Spinal cord (tissue), 10 donors: ENCODE data around the gene CUEDC1. TPM values are rescaled to one million over a fixed set of nuclear protein-coding genes. Genes with fewer than 3 reads are reported as not detected.
"Not testable (repeated sequence)": the region's sequence is repeated elsewhere in the genome, so short reads cannot be mapped to it uniquely, and the experiment has no call there.

Source experiments
- DNase-seq, 6 donors: peaks; one replicate each; pipeline versions ENCODE4 v3.0.0 to v3.0.0-alpha.2; 2013 to 2015; ENCODE audit warnings: low spot score in 6 of 6, low read depth in 4 of 6
- H3K27ac ChIP-seq: one replicate; pipeline ENCODE4 v1.5.1; 2013; ENCODE audit warnings: low read depth, low read length, control low read depth
- H3K27me3 ChIP-seq: one replicate; pipeline ENCODE4 v1.6.1; 2013; ENCODE audit warnings: low read length; ENCODE audit not compliant: control insufficient read depth, insufficient read depth
- H3K36me3 ChIP-seq: one replicate; pipeline ENCODE4 v1.6.1; 2013; ENCODE audit warnings: low read length; ENCODE audit not compliant: control insufficient read depth, insufficient read depth
- H3K4me1 ChIP-seq: one replicate; pipeline ENCODE4 v1.6.1; 2013; ENCODE audit warnings: low read length; ENCODE audit not compliant: control insufficient read depth, insufficient read depth
- H3K4me3 ChIP-seq: one replicate; pipeline ENCODE4 v1.5.1; 2013; ENCODE audit warnings: low read depth, low read length, control low read depth
- H3K9me3 ChIP-seq: one replicate; pipeline ENCODE4 v1.6.1; 2013; ENCODE audit warnings: low read length; ENCODE audit not compliant: control insufficient read depth, insufficient read depth
- WGBS: methylation state at CpG from one replicate; pipeline ENCODE4 v1.1.5; 2013; ENCODE audit warnings: missing lambda C conversion rate; ENCODE audit not compliant: insufficient coverage; 5-methylcytosine and 5-hydroxymethylcytosine counted together
- polyA plus RNA-seq, 2 donors: library from polyadenylated mRNA; unstranded; fragments of 120-200 nt; gene quantifications; one replicate each; pipeline ENCODE4 v1.2.1, GENCODE V29; 2013; ENCODE audit not compliant: insufficient read length in 2 of 2
- total RNA-seq, 2 donors: library from RNA; depleted of rRNA in 1 of 2; stranded (reverse); fragments of 120-200 nt in 1 of 2; fragments of >200 nt in 1 of 2; gene quantifications; one replicate each; pipeline versions ENCODE4 v1.2.3 to v1.2.4, GENCODE V29; 2013 to 2014
- donor health status: healthy.

The CUEDC1 gene
- total and polyA plus RNA-seq, 4 donors: 14.0 to 111 (median 63.8) TPM

- not testable (repeated sequence) for DNase-seq, H3K27ac ChIP-seq, H3K27me3 ChIP-seq, H3K9me3 ChIP-seq, H3K4me1 ChIP-seq, H3K4me3 ChIP-seq
- H3K36me3 ChIP-seq: peaks cover 38% of the 10 kb centered on the region
- 85% methylated on average over 3 of the region's 4 CpGs for WGBS
Measured at GRCh38 chr17:57974053-57974824, 19.0 kb upstream of the CUEDC1 start.

GRCh38 chr17:57972151-57972550 lies 16.9 kb upstream of the CUEDC1 start:
- Histone ChIP-seq H3K9me3 (no peaks in the 10 kb centered on the region), H3K4me1 (peaks cover 3% of the 10 kb centered on the region), H3K4me3 (no peak overlapping the region), H3K36me3 (peaks cover 22% of the 10 kb centered on the region), H3K27me3 (no peaks in the 10 kb centered on the region), H3K27ac (no peak overlapping the region)
- no peak for DNase-seq
- no CpG with 5 or more reads among the region's 1 CpG for WGBS

- WGBS: 92% methylated on average over 2 of the region's 10 CpGs
- Histone ChIP-seq H3K27ac (no peak overlapping the region), H3K9me3 (no peaks in the 10 kb centered on the region), H3K4me1 (peaks cover 3% of the 10 kb centered on the region), H3K4me3 (no peak overlapping the region), H3K27me3 (no peaks in the 10 kb centered on the region), H3K36me3 (peaks cover 16% of the 10 kb centered on the region)
- DNase-seq: no peak
Measured at GRCh38 chr17:57971572-57971971, 16.4 kb upstream of the CUEDC1 start.

DNA sequence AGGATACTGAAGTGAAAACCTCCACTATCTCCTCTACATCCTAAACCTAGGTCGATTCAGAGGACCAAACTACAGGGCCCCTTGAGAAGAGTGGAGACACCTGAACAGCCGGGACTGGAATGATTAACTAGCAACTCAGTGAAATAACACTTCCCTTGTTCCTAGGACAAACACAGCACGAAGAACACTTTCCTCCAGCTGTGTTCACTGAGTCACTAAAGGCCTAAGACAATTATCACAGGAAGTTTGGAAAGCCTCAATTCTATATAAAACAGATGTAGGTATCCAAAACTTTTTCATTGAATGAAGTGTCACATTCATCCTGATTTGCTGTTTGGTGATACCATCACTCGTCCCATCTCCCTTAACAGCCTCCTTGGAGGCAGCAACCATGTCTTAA lies 15.5 kb upstream of the CUEDC1 start:
- DNase-seq: no peak
- Histone ChIP-seq H3K36me3 (peaks cover 10% of the 10 kb centered on the region), H3K27me3 (no peaks in the 10 kb centered on the region), H3K4me3 (no peak overlapping the region), H3K9me3 (no peaks in the 10 kb centered on the region), H3K4me1 (peaks cover 3% of the 10 kb centered on the region), H3K27ac (no peak overlapping the region)
- 15% methylated on average over 2 of the region's 4 CpGs for WGBS

GRCh38 chr17:57968456-57968855 lies 13.2 kb upstream of the CUEDC1 start:
- no peaks in the 10 kb centered on the region for H3K27me3 ChIP-seq
- no peaks in the 10 kb centered on the region for H3K9me3 ChIP-seq
- DNase-seq: no peak
- H3K4me1 ChIP-seq: peaks cover 3% of the 10 kb centered on the region
- H3K4me3 ChIP-seq: no peak overlapping the region
- no peak overlapping the region for H3K27ac ChIP-seq
- no CpG with 5 or more reads among the region's 1 CpG for WGBS
- H3K36me3 ChIP-seq: no peaks in the 10 kb centered on the region

DNA sequence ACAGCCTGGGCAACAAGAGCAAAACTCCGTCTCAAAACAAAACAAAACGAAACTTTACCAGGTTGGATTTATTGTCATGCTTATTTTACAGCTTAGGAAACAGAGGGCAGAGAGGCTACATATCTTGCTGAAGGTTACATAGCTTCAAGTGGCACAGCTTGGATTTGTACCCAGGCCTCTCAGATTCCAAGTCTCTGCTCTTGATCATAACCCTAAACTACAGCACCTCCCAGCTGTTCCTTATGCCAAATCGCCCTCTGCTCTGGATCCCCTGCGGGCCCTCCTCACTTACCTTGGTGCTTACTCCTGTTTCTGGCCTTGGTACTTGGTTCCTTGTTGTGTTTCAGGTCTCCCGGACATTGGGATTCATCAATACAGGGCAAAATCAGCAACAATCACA lies 11.7 kb upstream of the CUEDC1 start:
- no peak for DNase-seq
- no peak overlapping the region for H3K27ac ChIP-seq
- peaks cover 3% of the 10 kb centered on the region for H3K4me1 ChIP-seq
- WGBS: 73% methylated on average over 3 of the region's 5 CpGs
- H3K27me3 ChIP-seq: no peaks in the 10 kb centered on the region
- no peaks in the 10 kb centered on the region for H3K9me3 ChIP-seq
- H3K36me3 ChIP-seq: no peaks in the 10 kb centered on the region
- no peak overlapping the region for H3K4me3 ChIP-seq

GRCh38 chr17:57966246-57966645 lies 11.0 kb upstream of the CUEDC1 start:
- Histone ChIP-seq H3K9me3 (no peaks in the 10 kb centered on the region), H3K36me3 (no peaks in the 10 kb centered on the region), H3K4me1 (peaks cover 3% of the 10 kb centered on the region), H3K27me3 (no peaks in the 10 kb centered on the region), H3K4me3 (no peak overlapping the region), H3K27ac (no peak overlapping the region)
- DNase-seq: no peak
- WGBS: 93% methylated on average over 5 of the region's 5 CpGs

GRCh38 chr17:57965521-57966160 lies 10.4 kb upstream of the CUEDC1 start:
- WGBS: 81% methylated on average over 17 of the region's 26 CpGs
- no peaks in the 10 kb centered on the region for H3K27me3 ChIP-seq
- no peaks in the 10 kb centered on the region for H3K36me3 ChIP-seq
- H3K27ac ChIP-seq: no peak overlapping the region
- no peaks in the 10 kb centered on the region for H3K9me3 ChIP-seq
- no peak for DNase-seq
- no peaks in the 10 kb centered on the region for H3K4me1 ChIP-seq
- H3K4me3 ChIP-seq: no peak overlapping the region

DNA sequence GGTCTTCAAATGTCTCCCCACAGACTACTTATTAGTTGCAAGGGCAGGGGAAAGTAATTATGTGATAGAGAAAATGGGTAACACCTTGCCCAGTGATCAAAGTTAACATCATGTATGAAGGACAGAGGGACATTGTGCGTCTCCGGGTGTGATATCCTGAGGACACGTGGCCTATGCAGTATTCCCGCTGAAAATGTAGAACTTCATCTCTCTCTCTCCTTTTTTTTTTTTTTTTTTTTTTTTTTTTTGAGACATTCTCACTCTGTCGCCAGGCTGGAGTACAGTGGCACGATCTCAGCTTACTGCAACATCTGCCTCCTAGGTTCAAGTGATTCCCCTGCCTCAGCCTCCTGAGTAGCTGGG lies 7.9 kb upstream of the CUEDC1 start:
- Histone ChIP-seq H3K4me1 (no peaks in the 10 kb centered on the region), H3K27me3 (no peaks in the 10 kb centered on the region), H3K9me3 (no peaks in the 10 kb centered on the region), H3K27ac (no peak overlapping the region), H3K36me3 (no peaks in the 10 kb centered on the region), H3K4me3 (no peak overlapping the region)
- 100% methylated on average over 1 of the region's 6 CpGs for WGBS
- DNase-seq: no peak
